Ovary (tissue), 9 donors: ENCODE data around the gene ARHGAP10. TPM values are rescaled to one million over a fixed set of nuclear protein-coding genes. Genes with fewer than 3 reads are reported as not detected.

ENCODE experiments used
- DNase-seq, 5 donors: peaks; one replicate each; pipeline ENCODE4 v3.0.0-alpha.2; 2019 to 2020
- H3K27ac ChIP-seq, 2 donors: fragments of 200-600 bp; one replicate each; pipeline versions ENCODE4 v1.5.1 to v1.8.0; 2019 to 2022
- H3K27me3 ChIP-seq: fragments of 200-600 bp; one replicate; pipeline ENCODE4 v1.8.0; 2022
- H3K36me3 ChIP-seq: fragments of 200-600 bp; sonication (generic); one replicate; pipeline ENCODE4 v1.5.1; 2019
- H3K4me1 ChIP-seq: one replicate; pipeline ENCODE4 v1.8.1; 2013; ENCODE audit warnings: mild to moderate bottlenecking, moderate library complexity; ENCODE audit not compliant: insufficient read depth
- H3K4me3 ChIP-seq: fragments of 200-600 bp; sonication (generic); one replicate; pipeline ENCODE4 v1.5.1; 2017
- H3K9me3 ChIP-seq, 2 donors: fragments of 200-600 bp in 1 of 2; sonication (generic) in 1 of 2; one replicate each; pipeline versions ENCODE4 v1.5.1 to v1.8.1; 2013 to 2019; ENCODE audit warnings: mild to moderate bottlenecking in 1 of 2, moderate library complexity in 1 of 2
- EP300 ChIP-seq: sonication (generic); formaldehyde crosslinking; IDR thresholded peaks from one replicate; pipeline ENCODE4 v1.6.1; 2017; ENCODE audit warnings: antibody characterized with exemption
- POLR2A ChIP-seq: fragments of 450-650 bp; IDR thresholded peaks from one replicate; pipeline ENCODE4 v1.6.1; 2017; ENCODE audit warnings: antibody characterized with exemption, mild to moderate bottlenecking, moderate library complexity
- WGBS, 3 donors: extraction: QIAGEN DNeasy Blood & Tissue Kit in 1 of 3; methylation state at CpG; one replicate each; pipeline versions ENCODE4 v1.1.5 to v1.1.7; 2013 to 2017; 5-methylcytosine and 5-hydroxymethylcytosine counted together
- intact Hi-C, 4 donors: fragments of 100-400 bp; cut with DNase I; formaldehyde crosslinking; loops; one replicate each; pipeline versions ENCODE4 v1.11.0 to v1.15.1; 2022 to 2023
- polyA plus RNA-seq, 2 donors: library from polyadenylated mRNA; stranded (reverse); fragments of 200-250 nt in 1 of 2; fragments of 350-450 nt in 1 of 2; fragmentation: Illumina TruSeq in 1 of 2; extraction: RNeasy Lipid Tissue Mini Kit (QIAGEN cat#74804) in 1 of 2; gene quantifications; one replicate each; pipeline ENCODE4 v1.2.3, GENCODE V29; 2013 to 2014
- total RNA-seq, 7 donors: library from RNA; depleted of rRNA in 2 of 7; stranded (reverse); fragments of >200 nt in 2 of 7; fragmentation: NEBNext Ultra II Directional in 3 of 7; extraction: Animal tissue kit (Norgen Biotek cat#: 25700) in 3 of 7; gene quantifications; one replicate each; pipeline versions ENCODE4 v1.1.0 to v1.2.4, GENCODE V29; 2016 to 2023
- TF ChIP-seq, protein P1 (sequence below), 3 donors: fragments of 450-650 bp in 2 of 3; fragments of 200-600 bp in 1 of 3; IDR thresholded peaks; one replicate each; pipeline versions ENCODE4 v1.5.1 to v1.8.0; 2016 to 2022; ENCODE audit warnings: antibody characterized with exemption in 3 of 3, mild to moderate bottlenecking in 1 of 3
- donor health status: DM: no; HTN: no; CAD: no; lungs with moderate emphysema.
- donor health status: DM: no; HTN: no; CAD: no.
- donor health status: Bipolar disorder and iron deficiency.
- donor health status: DM: yes; HTN: yes; CAD: no.
- donor health status: DM: no; HTN: no; CAD: no.
- donor health status: DM: yes; HTN: yes; CAD: no.

Gene ARHGAP10
- total and polyA plus RNA-seq, 9 donors = 37.1 to 76.7 (median 63.8) TPM

- no peak for DNase-seq
- H3K4me3 ChIP-seq = no peak overlapping the region
- H3K9me3 ChIP-seq = no peaks in the 10 kb centered on the region
- no peak for TF ChIP-seq EP300
- 65 to 73% (median 68%) methylated on average over 7 of the region's 7 CpGs for WGBS, 3 donors
- H3K27me3 ChIP-seq = no peaks in the 10 kb centered on the region
- H3K4me1 ChIP-seq = peaks cover 4% of the 10 kb centered on the region
- H3K27ac ChIP-seq = no peak overlapping the region
- no peaks in the 10 kb centered on the region for H3K36me3 ChIP-seq
- intact Hi-C loops = no loop called here
Measured at GRCh38 chr4:148041606-148042329, 309.9 kb downstream of the ARHGAP10 start.

DNA sequence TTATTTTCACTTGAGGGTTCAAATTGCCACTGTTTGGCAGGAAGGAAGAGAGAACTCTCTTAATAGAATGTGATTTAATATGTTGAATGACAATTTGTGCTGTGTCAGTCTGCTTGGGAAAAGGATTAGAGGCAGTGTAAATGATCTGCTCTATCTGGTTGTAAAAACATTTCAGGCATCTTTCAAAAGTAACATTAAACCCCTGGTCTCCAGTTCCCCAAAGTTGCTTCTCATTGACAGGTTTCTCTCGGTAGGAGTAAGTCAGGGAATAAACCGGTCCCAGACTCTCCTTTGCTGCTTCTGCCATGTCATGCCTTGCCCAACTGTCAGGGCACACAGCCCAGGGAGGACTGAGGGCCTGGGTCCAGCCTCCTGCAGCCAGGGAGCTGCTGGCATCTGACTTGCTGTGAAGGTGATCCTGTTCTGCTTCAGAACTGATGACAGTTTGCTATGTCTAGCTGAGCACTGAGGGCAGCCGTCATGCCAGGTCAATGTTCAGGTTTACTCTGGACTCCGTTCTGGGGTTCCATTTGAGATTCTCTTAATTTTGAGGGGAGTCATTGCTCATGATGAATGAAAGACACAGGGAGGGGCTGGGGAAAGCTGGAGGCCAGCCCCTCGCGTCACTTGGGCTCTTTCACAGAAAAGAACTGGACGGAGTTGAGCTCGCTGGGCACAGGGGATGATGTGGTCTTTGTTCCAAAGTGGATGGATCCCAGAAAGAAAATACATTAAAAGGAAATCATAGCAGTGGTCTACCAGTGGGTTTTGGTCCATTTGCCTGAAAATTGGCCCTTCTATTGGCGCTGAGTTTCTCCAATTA lies 312.4 kb downstream of the ARHGAP10 start:
- intact Hi-C loops = no loop called here
- Histone ChIP-seq H3K4me3 (no peak overlapping the region), H3K9me3 (no peaks in the 10 kb centered on the region), H3K27me3 (no peaks in the 10 kb centered on the region), H3K27ac (no peak overlapping the region), H3K36me3 (no peaks in the 10 kb centered on the region), H3K4me1 (peaks cover 3% of the 10 kb centered on the region)
- no peak for TF ChIP-seq POLR2A
- TF ChIP-seq, protein P1, sequence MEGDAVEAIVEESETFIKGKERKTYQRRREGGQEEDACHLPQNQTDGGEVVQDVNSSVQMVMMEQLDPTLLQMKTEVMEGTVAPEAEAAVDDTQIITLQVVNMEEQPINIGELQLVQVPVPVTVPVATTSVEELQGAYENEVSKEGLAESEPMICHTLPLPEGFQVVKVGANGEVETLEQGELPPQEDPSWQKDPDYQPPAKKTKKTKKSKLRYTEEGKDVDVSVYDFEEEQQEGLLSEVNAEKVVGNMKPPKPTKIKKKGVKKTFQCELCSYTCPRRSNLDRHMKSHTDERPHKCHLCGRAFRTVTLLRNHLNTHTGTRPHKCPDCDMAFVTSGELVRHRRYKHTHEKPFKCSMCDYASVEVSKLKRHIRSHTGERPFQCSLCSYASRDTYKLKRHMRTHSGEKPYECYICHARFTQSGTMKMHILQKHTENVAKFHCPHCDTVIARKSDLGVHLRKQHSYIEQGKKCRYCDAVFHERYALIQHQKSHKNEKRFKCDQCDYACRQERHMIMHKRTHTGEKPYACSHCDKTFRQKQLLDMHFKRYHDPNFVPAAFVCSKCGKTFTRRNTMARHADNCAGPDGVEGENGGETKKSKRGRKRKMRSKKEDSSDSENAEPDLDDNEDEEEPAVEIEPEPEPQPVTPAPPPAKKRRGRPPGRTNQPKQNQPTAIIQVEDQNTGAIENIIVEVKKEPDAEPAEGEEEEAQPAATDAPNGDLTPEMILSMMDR (IDR thresholded peaks at IDR 0.05) = no peak
- TF ChIP-seq EP300 = no peak
- 96 to 98% (median 97%) methylated on average over 9 of the region's 9 CpGs for WGBS, 3 donors
- DNase-seq = no peak

- Histone ChIP-seq H3K27ac (no peak overlapping the region), H3K36me3 (no peaks in the 10 kb centered on the region), H3K9me3 (no peaks in the 10 kb centered on the region), H3K4me3 (no peak overlapping the region), H3K27me3 (no peaks in the 10 kb centered on the region), H3K4me1 (peaks cover 2% of the 10 kb centered on the region)
- intact Hi-C loops = no loop called here
- no peak for DNase-seq
- 74 to 85% (median 77%) methylated on average over 4 of the region's 4 CpGs for WGBS, 3 donors
- TF ChIP-seq, protein P1 (IDR thresholded peaks at IDR 0.05) = no peak
- TF ChIP-seq POLR2A = no peak
- TF ChIP-seq EP300 = no peak
Measured at GRCh38 chr4:148044912-148045352, 313.0 kb downstream of the ARHGAP10 start.

GRCh38 chr4:148048598-148048997 lies 316.7 kb downstream of the ARHGAP10 start:
- Histone ChIP-seq H3K9me3 (no peaks in the 10 kb centered on the region), H3K27ac (no peak overlapping the region), H3K27me3 (no peaks in the 10 kb centered on the region), H3K4me1 (peaks cover 1% of the 10 kb centered on the region), H3K4me3 (no peak overlapping the region), H3K36me3 (no peaks in the 10 kb centered on the region)
- 50 to 62% (median 59%) methylated on average over 4 of the region's 4 CpGs for WGBS, 3 donors
- DNase-seq = no peak
- TF ChIP-seq POLR2A (no peak), EP300 (no peak)
- TF ChIP-seq, protein P1 (IDR thresholded peaks at IDR 0.05) = no peak
- intact Hi-C loops = no loop called here
